Adipose tissue (tissue), 3 donors: ENCODE results near the gene RNU1-3. TPM values are rescaled to one million over a fixed set of nuclear protein-coding genes. Genes with fewer than 3 reads are reported as not detected.
"Not testable (repeated sequence)": the region's sequence is repeated elsewhere in the genome, so short reads cannot be mapped to it uniquely, and the experiment has no call there.

Source experiments
- H3K27ac ChIP-seq: one replicate; pipeline ENCODE4 v1.5.1; 2013; ENCODE audit warnings: low read depth, low read length
- WGBS, 3 donors: extraction: QIAGEN DNeasy Blood & Tissue Kit; methylation state at CpG; one replicate each; pipeline ENCODE4 v1.1.7; 2013; 5-methylcytosine and 5-hydroxymethylcytosine counted together
- polyA plus RNA-seq, 3 donors: library from polyadenylated mRNA; stranded (reverse); fragments of 200-250 nt; gene quantifications; one replicate each; pipeline ENCODE4 v1.2.3, GENCODE V29; 2013
- donor health status: healthy with polysubstance abuse.
- donor health status: Bipolar disorder and iron deficiency.
- donor health status: healthy.

RNU1-3 gene
- polyA plus RNA-seq, 3 donors, result not detected

DNA sequence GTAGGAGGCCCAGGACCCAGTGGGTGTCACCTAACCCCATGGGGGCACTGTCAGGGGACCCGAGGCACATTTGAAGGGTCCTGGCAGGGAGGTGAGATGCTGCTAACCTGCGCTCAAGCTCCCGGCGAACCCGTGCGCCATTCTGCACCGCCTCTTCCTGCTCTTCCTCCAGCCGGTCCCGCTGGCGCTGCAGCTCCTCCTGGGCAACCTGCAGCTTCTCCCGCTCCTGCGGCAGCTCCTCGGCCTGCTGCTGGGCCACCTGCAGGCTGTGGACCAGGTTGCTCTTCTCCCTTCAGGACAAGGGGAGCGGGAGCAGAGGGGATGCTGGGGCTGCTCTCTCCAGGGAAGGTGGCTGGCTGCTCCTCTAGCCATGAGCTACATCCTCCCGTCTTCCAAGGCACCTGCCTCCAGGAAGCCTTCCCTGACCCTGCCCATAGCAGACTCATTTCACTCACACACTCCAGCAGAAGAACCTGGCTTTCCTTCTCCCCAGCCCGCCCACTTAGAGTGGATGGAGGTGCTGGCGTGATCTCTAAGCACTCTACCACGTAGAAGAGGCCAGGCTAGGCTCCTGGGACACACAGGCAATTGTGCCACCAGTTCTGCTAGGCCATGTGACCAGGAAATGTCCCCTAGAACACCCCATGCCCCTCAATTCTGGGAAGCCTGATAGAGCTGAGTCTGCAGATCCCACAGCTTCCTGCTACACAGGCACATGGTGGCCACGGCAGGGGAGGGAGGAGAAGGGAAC, 38.2 kb downstream of the RNU1-3 start:
- no peak overlapping the region for H3K27ac ChIP-seq
- 88 to 92% (median 88%) methylated on average over 19 of the region's 19 CpGs for WGBS, 3 donors

DNA sequence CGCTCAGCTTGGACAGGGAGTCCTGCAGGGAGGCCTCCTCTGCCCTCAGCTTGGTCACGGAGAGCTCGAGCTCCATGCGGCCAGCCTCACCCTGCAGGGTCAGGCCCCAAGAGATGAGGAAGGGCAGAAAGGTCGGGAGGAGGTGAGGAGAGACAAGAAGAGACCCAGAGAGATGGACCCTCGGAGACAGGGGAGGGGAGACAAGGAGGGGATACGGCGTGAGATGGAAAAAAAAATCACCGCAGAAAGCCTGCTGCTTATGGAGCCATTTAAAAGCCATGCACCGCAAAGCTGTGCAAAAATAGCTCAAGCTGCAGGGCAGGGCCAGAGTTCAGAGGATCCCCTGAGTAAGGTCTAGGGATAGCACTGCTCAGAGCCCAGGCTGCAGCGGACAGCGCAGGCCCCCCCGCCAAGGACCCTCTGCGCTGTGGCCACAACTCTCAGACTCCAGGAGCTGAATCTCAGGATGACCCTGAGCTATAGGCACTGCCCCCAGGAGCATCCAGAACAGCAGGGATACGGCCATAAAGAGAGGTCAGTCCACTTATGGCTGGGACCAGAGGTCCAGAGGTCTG, 40.3 kb downstream of the RNU1-3 start:
- WGBS, 3 donors, result 87 to 91% (median 89%) methylated on average over 15 of the region's 15 CpGs
- H3K27ac ChIP-seq, result not testable (repeated sequence)

- no peak overlapping the region for H3K27ac ChIP-seq
- 89 to 92% (median 90%) methylated on average over 25 of the region's 25 CpGs for WGBS, 3 donors
Measured at GRCh38 chr1:16625497-16626408, 41.0 kb downstream of the RNU1-3 start.

DNA sequence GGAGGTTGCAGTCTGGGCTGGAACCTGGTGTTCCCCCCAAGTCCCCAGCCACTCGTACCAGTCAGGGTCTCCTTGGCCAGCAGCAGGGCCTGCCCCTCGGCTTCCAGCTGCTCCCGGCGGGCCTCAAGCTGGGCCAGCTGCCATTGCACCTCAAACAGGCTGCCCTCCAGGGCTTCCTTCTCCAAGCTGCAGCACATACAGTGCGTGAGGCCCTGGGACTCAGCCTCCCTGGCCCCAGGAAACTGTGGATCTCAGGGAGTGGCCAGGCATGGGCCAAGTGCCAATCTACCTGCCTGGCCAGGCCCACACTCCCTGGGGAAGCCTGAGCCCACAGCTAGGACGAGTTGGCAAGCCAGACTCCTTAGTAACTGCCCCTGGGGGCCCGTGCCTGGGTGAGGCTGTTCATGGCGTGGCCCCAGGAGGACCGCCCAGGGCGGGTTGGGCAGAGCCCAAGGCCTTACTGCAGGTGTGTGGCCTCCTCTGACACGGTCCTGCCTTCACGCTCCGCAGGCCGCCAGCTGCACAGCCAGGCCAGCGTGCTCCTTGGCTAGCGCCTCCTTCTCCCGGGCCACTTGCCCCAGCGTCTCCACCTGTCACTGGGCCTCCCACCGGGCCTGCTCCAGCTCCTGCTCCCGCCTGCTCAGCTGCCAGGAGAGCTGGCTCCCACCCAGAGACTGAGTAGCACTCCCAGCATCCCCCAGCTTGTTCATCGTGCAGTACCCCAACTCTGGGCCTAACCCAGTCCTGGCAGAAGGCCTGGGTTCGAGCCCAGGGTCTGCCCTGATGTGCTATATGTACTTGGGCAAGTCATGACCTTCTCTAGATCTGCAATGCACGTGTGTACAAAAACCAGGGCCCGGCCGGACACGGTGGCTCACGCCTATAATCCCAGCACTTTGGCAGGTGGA, 42.7 kb downstream of the RNU1-3 start:
- not testable (repeated sequence) for H3K27ac ChIP-seq
- WGBS, 3 donors, result 55 to 87% (median 79%) methylated on average over 27 of the region's 27 CpGs

GRCh38 chr1:16623337-16623736, 43.4 kb downstream of the RNU1-3 start:
- not testable (repeated sequence) for H3K27ac ChIP-seq
- WGBS, 3 donors, result 62 to 84% (median 78%) methylated on average over 7 of the region's 7 CpGs

GRCh38 chr1:16621681-16622315, 45.0 kb downstream of the RNU1-3 start:
- not testable (repeated sequence) for H3K27ac ChIP-seq
- WGBS, 3 donors, result 88 to 94% (median 93%) methylated on average over 9 of the region's 9 CpGs

DNA sequence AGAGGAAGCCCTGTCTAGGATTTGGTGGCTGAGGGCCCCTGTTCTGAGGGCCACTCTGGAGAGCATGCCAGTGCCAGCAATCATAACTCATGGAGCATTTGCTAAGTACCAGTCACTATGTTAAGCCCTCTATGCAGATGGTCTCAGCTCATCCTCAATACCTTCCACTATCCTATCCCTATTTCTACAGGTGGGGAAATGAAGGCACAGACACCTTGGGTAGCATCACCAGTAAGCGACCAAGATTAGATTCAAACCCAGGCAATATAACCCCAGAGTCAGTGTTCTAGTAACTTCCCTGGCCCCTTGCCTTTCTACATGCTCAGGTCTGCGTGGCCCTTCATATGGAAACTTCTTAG, 45.5 kb downstream of the RNU1-3 start:
- H3K27ac ChIP-seq, result no peak overlapping the region
- 91 to 94% (median 93%) methylated on average over 2 of the region's 2 CpGs for WGBS, 3 donors

- not testable (repeated sequence) for H3K27ac ChIP-seq
- 90 to 93% (median 91%) methylated on average over 21 of the region's 21 CpGs for WGBS, 3 donors
Measured at GRCh38 chr1:16619803-16620501, 46.8 kb downstream of the RNU1-3 start.

DNA sequence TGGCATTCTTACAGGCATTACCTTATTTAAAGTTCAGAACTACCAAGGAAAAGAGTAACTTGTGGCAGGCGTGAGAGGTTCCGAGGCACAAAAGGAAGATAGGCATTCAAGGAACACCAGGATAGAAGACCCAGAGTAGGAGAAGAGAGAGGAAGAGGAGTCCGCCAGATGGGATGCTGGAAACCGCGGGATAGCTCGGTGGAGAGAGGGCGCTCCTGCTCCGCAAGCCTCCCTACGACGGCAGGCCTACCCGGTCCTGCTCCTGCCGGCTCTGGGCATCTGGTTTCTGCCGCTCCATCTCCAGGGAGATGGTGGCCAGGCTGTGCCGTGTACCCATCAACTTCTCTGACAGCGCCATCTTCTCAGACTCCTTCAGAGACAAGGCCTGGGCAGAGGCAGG, 48.0 kb downstream of the RNU1-3 start:
- no peak overlapping the region for H3K27ac ChIP-seq
- 79 to 86% (median 84%) methylated on average over 15 of the region's 15 CpGs for WGBS, 3 donors

GRCh38 chr1:16617778-16618580, 48.8 kb downstream of the RNU1-3 start:
- 71 to 82% (median 80%) methylated on average over 7 of the region's 7 CpGs for WGBS, 3 donors
- H3K27ac ChIP-seq, result no peak overlapping the region

- WGBS, 3 donors, result 90 to 93% (median 91%) methylated on average over 20 of the region's 20 CpGs
- H3K27ac ChIP-seq, result no peak overlapping the region
Measured at GRCh38 chr1:16617114-16617631, 49.6 kb downstream of the RNU1-3 start.

Other genes starting within 250 kb of the RNU1-3 start
- under 1 TPM; 0.11 to 0.36 (median 0.13) TPM for gene SPATA21, start 229.5 kb downstream of the RNU1-3 start, polyA plus RNA-seq
- 10 to 100 TPM; 17.6 to 56.8 (median 36.4) TPM for gene NECAP2, start 226.2 kb downstream of the RNU1-3 start, polyA plus RNA-seq
- not detected for gene RNU1-1, start 152.7 kb downstream of the RNU1-3 start, polyA plus RNA-seq
- 10 to 100 TPM in 1 of 3 donors, 1 to 10 TPM in 2; 3.5 to 16.1 (median 5.6) TPM for gene NBPF1, start 53.4 kb downstream of the RNU1-3 start, polyA plus RNA-seq
- not detected for gene RNU1-4, start 73.6 kb upstream of the RNU1-3 start, polyA plus RNA-seq
- not detected for gene RNU1-2, start 229.0 kb upstream of the RNU1-3 start, polyA plus RNA-seq